Panc1 (cell line): ENCODE data around the gene AOC3.

Experiments used
- POLR2AphosphoS5 ChIP-seq: IDR thresholded peaks from 2 replicates; pipeline ENCODE4 v1.6.1; 2012; ENCODE audit warnings: mild to moderate bottlenecking, low read depth, low read length, moderate library complexity
- TF ChIP-seq, protein P1 (sequence below): fragments of 450-650 bp; IDR thresholded peaks from 2 replicates; pipeline ENCODE4 v1.5.1; 2017; ENCODE audit warnings: mild to moderate bottlenecking

DNA sequence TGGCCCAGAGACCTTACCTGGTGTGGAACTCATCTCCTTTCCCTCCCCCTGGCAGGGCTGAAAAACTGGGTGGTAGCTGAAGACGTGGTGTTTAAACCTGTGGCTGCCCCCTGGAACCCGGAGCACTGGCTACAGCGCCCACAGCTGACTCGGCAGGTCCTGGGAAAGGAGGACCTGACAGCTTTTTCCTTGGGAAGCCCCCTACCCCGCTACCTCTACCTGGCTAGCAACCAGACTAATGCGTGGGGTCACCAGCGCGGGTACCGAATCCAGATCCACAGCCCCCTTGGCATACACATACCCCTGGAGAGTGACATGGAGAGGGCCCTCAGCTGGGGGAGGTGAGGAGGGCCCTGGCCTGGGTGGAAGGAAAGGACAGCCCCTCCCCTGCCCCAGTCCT is 2.0 kb upstream of the AOC3 start:
- TF ChIP-seq, protein P1, sequence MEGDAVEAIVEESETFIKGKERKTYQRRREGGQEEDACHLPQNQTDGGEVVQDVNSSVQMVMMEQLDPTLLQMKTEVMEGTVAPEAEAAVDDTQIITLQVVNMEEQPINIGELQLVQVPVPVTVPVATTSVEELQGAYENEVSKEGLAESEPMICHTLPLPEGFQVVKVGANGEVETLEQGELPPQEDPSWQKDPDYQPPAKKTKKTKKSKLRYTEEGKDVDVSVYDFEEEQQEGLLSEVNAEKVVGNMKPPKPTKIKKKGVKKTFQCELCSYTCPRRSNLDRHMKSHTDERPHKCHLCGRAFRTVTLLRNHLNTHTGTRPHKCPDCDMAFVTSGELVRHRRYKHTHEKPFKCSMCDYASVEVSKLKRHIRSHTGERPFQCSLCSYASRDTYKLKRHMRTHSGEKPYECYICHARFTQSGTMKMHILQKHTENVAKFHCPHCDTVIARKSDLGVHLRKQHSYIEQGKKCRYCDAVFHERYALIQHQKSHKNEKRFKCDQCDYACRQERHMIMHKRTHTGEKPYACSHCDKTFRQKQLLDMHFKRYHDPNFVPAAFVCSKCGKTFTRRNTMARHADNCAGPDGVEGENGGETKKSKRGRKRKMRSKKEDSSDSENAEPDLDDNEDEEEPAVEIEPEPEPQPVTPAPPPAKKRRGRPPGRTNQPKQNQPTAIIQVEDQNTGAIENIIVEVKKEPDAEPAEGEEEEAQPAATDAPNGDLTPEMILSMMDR = no peak
- no peak for TF ChIP-seq POLR2AphosphoS5
